HepG2 (cell line): ENCODE results near the gene FCRLA. TPM values are rescaled to one million over a fixed set of nuclear protein-coding genes. Genes with fewer than 3 reads are reported as not detected.
A peak's percentile ranks its signal among the peaks of the same experiment; 100 is the strongest.

Experiments
- AGO1 ChIP-seq: fragments of 200-400 bp; formaldehyde crosslinking; IDR thresholded peaks from 2 replicates; pipeline ENCODE4 v1.6.1; 2017; ENCODE audit warnings: mild to moderate bottlenecking, low read depth, low read length, moderate library complexity; ENCODE audit not compliant: poor library complexity, severe bottlenecking
- CERS6 ChIP-seq: sonication (generic); formaldehyde crosslinking; IDR thresholded peaks from 2 replicates; pipeline ENCODE4 v1.5.0; 2020; ENCODE audit warnings: missing genetic modification reagents
- FOXK2 ChIP-seq: fragments of 450-650 bp; IDR thresholded peaks from 2 replicates; pipeline ENCODE4 v1.6.1; 2016
- FOXM1 ChIP-seq: sonication (generic); formaldehyde crosslinking; IDR thresholded peaks from 2 replicates; pipeline ENCODE4 v1.5.0; 2020; ENCODE audit warnings: missing genetic modification reagents
- HIVEP1 ChIP-seq: sonication (generic); formaldehyde crosslinking; IDR thresholded peaks from 2 replicates; pipeline ENCODE4 v1.4.0; 2020; ENCODE audit warnings: mild to moderate bottlenecking, missing genetic modification reagents
- IRX3 ChIP-seq: sonication (generic); formaldehyde crosslinking; IDR thresholded peaks from 2 replicates; pipeline ENCODE4 v1.8.1; 2023; ENCODE audit warnings: mild to moderate bottlenecking, low read depth, missing genetic modification reagents, borderline replicate concordance
- KAT2B ChIP-seq: fragments of 150-350 bp; IDR thresholded peaks from 2 replicates; pipeline ENCODE4 v1.6.1; 2014; ENCODE audit warnings: low read depth, low read length, borderline replicate concordance
- KDM2A ChIP-seq: sonication (generic); formaldehyde crosslinking; IDR thresholded peaks from 2 replicates; pipeline ENCODE4 v1.4.0; 2020; ENCODE audit warnings: low read depth, missing genetic modification reagents, borderline replicate concordance
- POGK ChIP-seq: sonication (generic); formaldehyde crosslinking; conservative IDR thresholded peaks from 2 replicates; pipeline ENCODE4 v1.8.0; 2022; ENCODE audit warnings: mild to moderate bottlenecking, moderate library complexity, missing genetic modification reagents
- SALL1 ChIP-seq: sonication (generic); formaldehyde crosslinking; IDR thresholded peaks from 2 replicates; pipeline ENCODE4 v1.8.0; 2022; ENCODE audit warnings: mild to moderate bottlenecking, missing genetic modification reagents
- TFDP2 ChIP-seq: sonication (generic); formaldehyde crosslinking; IDR thresholded peaks from 2 replicates; pipeline ENCODE4 v1.4.0; 2020; ENCODE audit warnings: missing genetic modification reagents
- THAP9 ChIP-seq: sonication (generic); formaldehyde crosslinking; IDR thresholded peaks from 2 replicates; pipeline ENCODE4; 2020; ENCODE audit warnings: missing genetic modification reagents, mild to moderate bottlenecking, borderline replicate concordance
- ZFP36 ChIP-seq: fragments of 150-350 bp; IDR thresholded peaks from 2 replicates; pipeline ENCODE4 v1.6.1; 2018; ENCODE audit warnings: borderline replicate concordance, low read length, low read depth; ENCODE audit not compliant: partially characterized antibody
- ZNF354B ChIP-seq: sonication (generic); formaldehyde crosslinking; IDR thresholded peaks from 2 replicates; pipeline ENCODE4 v1.8.0; 2022; ENCODE audit warnings: mild to moderate bottlenecking, missing genetic modification reagents
- ZNF569 ChIP-seq: sonication (generic); formaldehyde crosslinking; IDR thresholded peaks from 2 replicates; pipeline ENCODE4 v1.5.0; 2020; ENCODE audit warnings: mild to moderate bottlenecking, missing genetic modification reagents, moderate library complexity, borderline replicate concordance
- ZNF598 ChIP-seq: sonication (generic); formaldehyde crosslinking; IDR thresholded peaks from 2 replicates; pipeline ENCODE4 v1.5.1; 2020; ENCODE audit warnings: mild to moderate bottlenecking, missing genetic modification reagents, borderline replicate concordance
- ZNF644 ChIP-seq: IDR thresholded peaks from 2 replicates; pipeline ENCODE4 v1.6.1; 2016; ENCODE audit warnings: low read depth
- ZNF709 ChIP-seq: sonication (generic); formaldehyde crosslinking; IDR thresholded peaks from 2 replicates; pipeline ENCODE4 v1.5.0; 2020; ENCODE audit warnings: mild to moderate bottlenecking, missing genetic modification reagents
- ZNF737 ChIP-seq: sonication (generic); formaldehyde crosslinking; IDR thresholded peaks from 2 replicates; pipeline ENCODE4 v1.5.0; 2020; ENCODE audit warnings: missing genetic modification reagents, mild to moderate bottlenecking, borderline replicate concordance
- ZNF761 ChIP-seq: sonication (generic); formaldehyde crosslinking; conservative IDR thresholded peaks from 2 replicates; pipeline ENCODE4 v1.4.0; 2020; ENCODE audit warnings: mild to moderate bottlenecking, missing genetic modification reagents
- polyA plus RNA-seq, 8 experiments: library from polyadenylated mRNA; depleted of rRNA in 3 of 8; stranded (reverse) in 7 of 8; unstranded in 1 of 8; fragments of >200 nt; fragmentation: Illumina TruSeq in 4 of 8; extraction: Trizol in 4 of 8; gene quantifications; 2 replicates each; pipeline versions ENCODE4 v1.2.1 to v1.2.3, GENCODE V29; 2011 to 2016; ENCODE audit warnings: low read depth in 4 of 8, missing spikeins in 1 of 8, mixed read lengths in 1 of 8; ENCODE audit not compliant: insufficient read depth in 1 of 8
- total RNA-seq, 5 experiments: library from RNA; depleted of rRNA; stranded (reverse); fragments of >200 nt; fragmentation: Illumina TruSeq; extraction: Trizol; gene quantifications; 2 replicates each; pipeline ENCODE4 v1.2.3, GENCODE V29; 2016; ENCODE audit warnings: low read depth in 1 of 5
- TF ChIP-seq, protein P1 (sequence below): sonication (generic); formaldehyde crosslinking; IDR thresholded peaks from 2 replicates; pipeline ENCODE4 v1.8.1; 2023; ENCODE audit warnings: mild to moderate bottlenecking, missing genetic modification reagents

FCRLA gene
- total and polyA plus RNA-seq, 2 of the 13 experiments (the other 11 are each of a cell fraction or from before 2014, with no cell fraction given), result not detected

GRCh38 chr1:161727256-161727924 is 20.4 kb downstream of the FCRLA start (continued):
- TF ChIP-seq ZNF737 (CRISPR knock-in tag) (no peak), SALL1 (CRISPR knock-in tag) (peak; percentile 7; the same call in 1 of the 2 replicates), FOXM1 (CRISPR knock-in tag) (no peak), ZNF569 (no peak), TFDP2 (no peak), CERS6 (CRISPR knock-in tag) (no peak), AGO1 (no peak), ZNF598 (CRISPR knock-in tag) (no peak), IRX3 (CRISPR knock-in tag) (no peak), KDM2A (CRISPR knock-in tag) (0 out of 2 replicates have a peak, but pooled peaks have one; percentile 1), FOXK2 (no peak), ZNF709 (CRISPR knock-in tag) (no peak), HIVEP1 (CRISPR knock-in tag) (no peak), POGK (CRISPR knock-in tag) (no peak), THAP9 (no peak), ZNF354B (CRISPR knock-in tag) (no peak), ZNF761 (CRISPR knock-in tag) (no peak), ZNF644 (CRISPR knock-in tag) (no peak), KAT2B (no peak), ZFP36 (no peak)
- TF ChIP-seq, protein P1, sequence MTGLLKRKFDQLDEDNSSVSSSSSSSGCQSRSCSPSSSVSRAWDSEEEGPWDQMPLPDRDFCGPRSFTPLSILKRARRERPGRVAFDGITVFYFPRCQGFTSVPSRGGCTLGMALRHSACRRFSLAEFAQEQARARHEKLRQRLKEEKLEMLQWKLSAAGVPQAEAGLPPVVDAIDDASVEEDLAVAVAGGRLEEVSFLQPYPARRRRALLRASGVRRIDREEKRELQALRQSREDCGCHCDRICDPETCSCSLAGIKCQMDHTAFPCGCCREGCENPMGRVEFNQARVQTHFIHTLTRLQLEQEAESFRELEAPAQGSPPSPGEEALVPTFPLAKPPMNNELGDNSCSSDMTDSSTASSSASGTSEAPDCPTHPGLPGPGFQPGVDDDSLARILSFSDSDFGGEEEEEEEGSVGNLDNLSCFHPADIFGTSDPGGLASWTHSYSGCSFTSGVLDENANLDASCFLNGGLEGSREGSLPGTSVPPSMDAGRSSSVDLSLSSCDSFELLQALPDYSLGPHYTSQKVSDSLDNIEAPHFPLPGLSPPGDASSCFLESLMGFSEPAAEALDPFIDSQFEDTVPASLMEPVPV (CRISPR knock-in tag), result 0 out of 2 replicates have a peak, but pooled peaks have one; percentile 31
